Measurements from ENCODE around the gene ALPL.

ALPL gene

GRCh38 chr1:21621761-21622436 lies 112.7 kb downstream of the ALPL start:
- no peak for DNase-seq

GRCh38 chr1:21622466-21623315 lies 113.5 kb downstream of the ALPL start:
- DNase-seq = peak; percentile 12

GRCh38 chr1:21623410-21623961 lies 114.3 kb downstream of the ALPL start:
- no peak for DNase-seq

- no peak for DNase-seq
These were observed 115.6 kb downstream of the ALPL start for GRCh38 chr1:21624571-21625389.

- no peak for DNase-seq
These were observed 116.4 kb downstream of the ALPL start for GRCh38 chr1:21625390-21626190.

- no peak for DNase-seq
These were observed 117.7 kb downstream of the ALPL start for GRCh38 chr1:21626921-21627339.

Measured in activated gamma-delta T cell treated with Interleukin-2 at 50 U/mL for 16 hours (primary cell).